ENCODE results near the gene OCSTAMP. TPM values are rescaled to one million over a fixed set of nuclear protein-coding genes. Genes with fewer than 3 reads are reported as not detected.

The OCSTAMP gene
- total and polyA plus RNA-seq, 2 experiments from 2014 or later, result 0.32 to 0.45 TPM

DNA sequence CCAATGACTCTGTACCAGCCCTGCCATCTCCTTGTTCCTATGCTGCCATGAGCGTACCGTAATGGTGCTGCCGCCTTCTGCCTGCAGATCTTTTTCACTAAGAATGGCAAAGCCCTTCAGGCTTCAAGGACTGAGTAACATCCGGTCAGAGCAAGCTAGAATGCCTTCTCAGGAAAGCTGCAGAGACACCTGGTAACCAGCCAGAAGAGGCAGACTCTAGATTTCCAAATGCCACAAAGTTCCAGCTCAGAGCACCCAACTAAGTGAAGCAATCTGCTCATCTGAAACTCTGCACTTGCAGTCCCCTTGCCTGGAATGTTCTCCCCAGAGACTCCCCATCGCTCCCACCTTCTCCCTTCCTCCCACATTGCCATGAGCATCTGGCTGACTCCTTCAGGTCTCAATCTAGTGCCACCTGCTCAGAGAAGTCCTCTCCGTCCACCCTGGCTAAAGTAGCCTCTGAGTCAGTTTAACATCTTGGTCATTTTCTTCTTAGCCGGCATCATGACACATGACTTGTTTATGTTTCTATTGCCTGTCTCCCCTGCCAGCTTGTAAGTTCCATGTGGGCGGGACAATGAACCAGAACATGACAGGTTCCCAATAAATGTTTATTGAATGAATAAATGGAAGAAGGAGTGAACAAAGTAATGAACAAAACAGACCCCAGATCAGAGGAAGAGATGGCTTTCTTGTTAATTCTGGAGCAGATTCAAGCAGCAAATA lies 6.9 kb upstream of the OCSTAMP start:
- H3K79me2 ChIP-seq (replicated peaks; ENCODE audit: insufficient read depth), result no peaks in the 10 kb centered on the region
- H3K27me3 ChIP-seq (ENCODE audit: insufficient read depth), result no peaks in the 10 kb centered on the region
- H3K4me2 ChIP-seq, result no peak overlapping the region
- no peaks in the 10 kb centered on the region for H4K20me1 ChIP-seq (replicated peaks; ENCODE audit: insufficient read depth)
- Mint-ChIP-seq H3K36me3 (ENCODE audit: low read depth) (no peaks in the 10 kb centered on the region; the same call in 2 of the 3 replicates), H3K27me3 (ENCODE audit: insufficient read depth, low read depth, poor library complexity) (peaks cover 10% of the 10 kb centered on the region), H3K4me3 (no peak overlapping the region), H3K27ac (no peak overlapping the region), H3K9me3 (no peaks in the 10 kb centered on the region; the same call in 2 of the 3 replicates), H3K4me1 (peaks cover 37% of the 10 kb centered on the region)
- no peaks in the 10 kb centered on the region for H3K9me2 ChIP-seq (ENCODE audit: insufficient read depth)
- no peaks in the 10 kb centered on the region for H3F3A ChIP-seq (replicated peaks; ENCODE audit: low read depth)
- DNase-seq (ENCODE audit: low spot score) (no peak), ATAC-seq (no peak)
- H3K4me1 ChIP-seq (ENCODE audit: insufficient read depth), result peaks cover 38% of the 10 kb centered on the region
- no peaks in the 10 kb centered on the region for H3K36me3 ChIP-seq (ENCODE audit: insufficient read depth)
- H3K4me3 ChIP-seq, result no peak overlapping the region
- TF ChIP-seq EZH2phosphoT487 (IDR thresholded peaks at IDR 0.05; ENCODE audit: unreplicated experiment) (no peak), ZNF114 (CRISPR knock-in tag; IDR thresholded peaks at IDR 0.05) (no peak), POLR2AphosphoS5 (IDR thresholded peaks at IDR 0.05; ENCODE audit: low read depth) (no peak), CREB1 (CRISPR knock-in tag; IDR thresholded peaks at IDR 0.05; ENCODE audit: low read depth) (no peak), ZNF331 (CRISPR knock-in tag; IDR thresholded peaks at IDR 0.05; ENCODE audit: low read depth) (no peak)
- TF ChIP-seq, protein P1, sequence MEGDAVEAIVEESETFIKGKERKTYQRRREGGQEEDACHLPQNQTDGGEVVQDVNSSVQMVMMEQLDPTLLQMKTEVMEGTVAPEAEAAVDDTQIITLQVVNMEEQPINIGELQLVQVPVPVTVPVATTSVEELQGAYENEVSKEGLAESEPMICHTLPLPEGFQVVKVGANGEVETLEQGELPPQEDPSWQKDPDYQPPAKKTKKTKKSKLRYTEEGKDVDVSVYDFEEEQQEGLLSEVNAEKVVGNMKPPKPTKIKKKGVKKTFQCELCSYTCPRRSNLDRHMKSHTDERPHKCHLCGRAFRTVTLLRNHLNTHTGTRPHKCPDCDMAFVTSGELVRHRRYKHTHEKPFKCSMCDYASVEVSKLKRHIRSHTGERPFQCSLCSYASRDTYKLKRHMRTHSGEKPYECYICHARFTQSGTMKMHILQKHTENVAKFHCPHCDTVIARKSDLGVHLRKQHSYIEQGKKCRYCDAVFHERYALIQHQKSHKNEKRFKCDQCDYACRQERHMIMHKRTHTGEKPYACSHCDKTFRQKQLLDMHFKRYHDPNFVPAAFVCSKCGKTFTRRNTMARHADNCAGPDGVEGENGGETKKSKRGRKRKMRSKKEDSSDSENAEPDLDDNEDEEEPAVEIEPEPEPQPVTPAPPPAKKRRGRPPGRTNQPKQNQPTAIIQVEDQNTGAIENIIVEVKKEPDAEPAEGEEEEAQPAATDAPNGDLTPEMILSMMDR (conservative IDR thresholded peaks at IDR 0.05; ENCODE audit: low read depth in 2 of 2), result no peak
- no peak overlapping the region for H3K27ac ChIP-seq (ENCODE audit: low read depth)
- H2AFZ ChIP-seq, result 0 out of 2 replicates have a peak overlapping the region, but pooled peaks have one; percentile 38

DNA sequence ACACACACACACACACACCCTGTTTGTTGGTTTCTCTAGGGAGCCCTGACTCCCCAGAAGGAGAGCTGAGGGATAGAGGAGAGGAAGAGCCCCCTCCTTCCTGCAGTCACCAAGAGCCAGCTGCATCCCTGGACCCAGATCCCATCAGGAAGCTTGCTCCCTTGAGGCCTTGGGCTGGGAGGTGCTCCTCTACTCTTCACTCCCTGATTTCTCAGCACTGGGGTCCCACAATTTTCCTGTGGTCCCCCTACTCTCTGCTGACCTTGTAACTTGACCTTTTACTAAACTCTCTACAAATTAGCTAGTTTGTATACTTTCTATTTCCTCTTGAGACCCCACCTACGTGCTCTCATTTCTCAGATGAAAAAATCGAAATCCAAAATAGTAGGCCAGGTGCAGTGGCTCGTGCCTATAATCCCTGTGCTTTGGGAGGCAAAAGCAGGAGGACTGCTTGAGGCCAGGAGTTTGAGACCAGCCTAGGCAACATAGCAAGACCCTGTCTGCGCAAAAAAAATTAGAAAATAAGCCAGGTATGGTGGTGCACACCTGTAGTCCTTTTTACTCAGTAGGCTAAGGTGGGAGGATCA lies 5.0 kb upstream of the OCSTAMP start:
- ATAC-seq, result peak; percentile 9; the same call in 1 of the 3 replicates
- Histone ChIP-seq H3F3A (replicated peaks; ENCODE audit: low read depth) (no peaks in the 10 kb centered on the region), H3K9me2 (ENCODE audit: insufficient read depth) (no peaks in the 10 kb centered on the region), H3K4me1 (ENCODE audit: insufficient read depth) (peaks cover 49% of the 10 kb centered on the region), H3K27ac (ENCODE audit: low read depth) (no peak overlapping the region), H4K20me1 (replicated peaks; ENCODE audit: insufficient read depth) (no peaks in the 10 kb centered on the region), H3K36me3 (ENCODE audit: insufficient read depth) (no peaks in the 10 kb centered on the region), H3K4me2 (peak overlapping the region; percentile 74), H3K27me3 (ENCODE audit: insufficient read depth) (no peaks in the 10 kb centered on the region), H3K4me3 (no peak overlapping the region), H3K79me2 (replicated peaks; ENCODE audit: insufficient read depth) (no peaks in the 10 kb centered on the region), H2AFZ (peak overlapping the region; percentile 78; the same call in 1 of the 2 replicates)
- Mint-ChIP-seq H3K27ac (no peak overlapping the region; the same call in 1 of the 2 replicates), H3K4me3 (no peak overlapping the region; the same call in 2 of the 3 replicates), H3K27me3 (ENCODE audit: insufficient read depth, low read depth, poor library complexity) (peaks cover 13% of the 10 kb centered on the region), H3K9me3 (no peaks in the 10 kb centered on the region; the same call in 2 of the 3 replicates), H3K36me3 (ENCODE audit: low read depth) (no peaks in the 10 kb centered on the region; the same call in 2 of the 3 replicates), H3K4me1 (peaks cover 47% of the 10 kb centered on the region)
- DNase-seq (ENCODE audit: low spot score), result no peak
- TF ChIP-seq, protein P2, sequence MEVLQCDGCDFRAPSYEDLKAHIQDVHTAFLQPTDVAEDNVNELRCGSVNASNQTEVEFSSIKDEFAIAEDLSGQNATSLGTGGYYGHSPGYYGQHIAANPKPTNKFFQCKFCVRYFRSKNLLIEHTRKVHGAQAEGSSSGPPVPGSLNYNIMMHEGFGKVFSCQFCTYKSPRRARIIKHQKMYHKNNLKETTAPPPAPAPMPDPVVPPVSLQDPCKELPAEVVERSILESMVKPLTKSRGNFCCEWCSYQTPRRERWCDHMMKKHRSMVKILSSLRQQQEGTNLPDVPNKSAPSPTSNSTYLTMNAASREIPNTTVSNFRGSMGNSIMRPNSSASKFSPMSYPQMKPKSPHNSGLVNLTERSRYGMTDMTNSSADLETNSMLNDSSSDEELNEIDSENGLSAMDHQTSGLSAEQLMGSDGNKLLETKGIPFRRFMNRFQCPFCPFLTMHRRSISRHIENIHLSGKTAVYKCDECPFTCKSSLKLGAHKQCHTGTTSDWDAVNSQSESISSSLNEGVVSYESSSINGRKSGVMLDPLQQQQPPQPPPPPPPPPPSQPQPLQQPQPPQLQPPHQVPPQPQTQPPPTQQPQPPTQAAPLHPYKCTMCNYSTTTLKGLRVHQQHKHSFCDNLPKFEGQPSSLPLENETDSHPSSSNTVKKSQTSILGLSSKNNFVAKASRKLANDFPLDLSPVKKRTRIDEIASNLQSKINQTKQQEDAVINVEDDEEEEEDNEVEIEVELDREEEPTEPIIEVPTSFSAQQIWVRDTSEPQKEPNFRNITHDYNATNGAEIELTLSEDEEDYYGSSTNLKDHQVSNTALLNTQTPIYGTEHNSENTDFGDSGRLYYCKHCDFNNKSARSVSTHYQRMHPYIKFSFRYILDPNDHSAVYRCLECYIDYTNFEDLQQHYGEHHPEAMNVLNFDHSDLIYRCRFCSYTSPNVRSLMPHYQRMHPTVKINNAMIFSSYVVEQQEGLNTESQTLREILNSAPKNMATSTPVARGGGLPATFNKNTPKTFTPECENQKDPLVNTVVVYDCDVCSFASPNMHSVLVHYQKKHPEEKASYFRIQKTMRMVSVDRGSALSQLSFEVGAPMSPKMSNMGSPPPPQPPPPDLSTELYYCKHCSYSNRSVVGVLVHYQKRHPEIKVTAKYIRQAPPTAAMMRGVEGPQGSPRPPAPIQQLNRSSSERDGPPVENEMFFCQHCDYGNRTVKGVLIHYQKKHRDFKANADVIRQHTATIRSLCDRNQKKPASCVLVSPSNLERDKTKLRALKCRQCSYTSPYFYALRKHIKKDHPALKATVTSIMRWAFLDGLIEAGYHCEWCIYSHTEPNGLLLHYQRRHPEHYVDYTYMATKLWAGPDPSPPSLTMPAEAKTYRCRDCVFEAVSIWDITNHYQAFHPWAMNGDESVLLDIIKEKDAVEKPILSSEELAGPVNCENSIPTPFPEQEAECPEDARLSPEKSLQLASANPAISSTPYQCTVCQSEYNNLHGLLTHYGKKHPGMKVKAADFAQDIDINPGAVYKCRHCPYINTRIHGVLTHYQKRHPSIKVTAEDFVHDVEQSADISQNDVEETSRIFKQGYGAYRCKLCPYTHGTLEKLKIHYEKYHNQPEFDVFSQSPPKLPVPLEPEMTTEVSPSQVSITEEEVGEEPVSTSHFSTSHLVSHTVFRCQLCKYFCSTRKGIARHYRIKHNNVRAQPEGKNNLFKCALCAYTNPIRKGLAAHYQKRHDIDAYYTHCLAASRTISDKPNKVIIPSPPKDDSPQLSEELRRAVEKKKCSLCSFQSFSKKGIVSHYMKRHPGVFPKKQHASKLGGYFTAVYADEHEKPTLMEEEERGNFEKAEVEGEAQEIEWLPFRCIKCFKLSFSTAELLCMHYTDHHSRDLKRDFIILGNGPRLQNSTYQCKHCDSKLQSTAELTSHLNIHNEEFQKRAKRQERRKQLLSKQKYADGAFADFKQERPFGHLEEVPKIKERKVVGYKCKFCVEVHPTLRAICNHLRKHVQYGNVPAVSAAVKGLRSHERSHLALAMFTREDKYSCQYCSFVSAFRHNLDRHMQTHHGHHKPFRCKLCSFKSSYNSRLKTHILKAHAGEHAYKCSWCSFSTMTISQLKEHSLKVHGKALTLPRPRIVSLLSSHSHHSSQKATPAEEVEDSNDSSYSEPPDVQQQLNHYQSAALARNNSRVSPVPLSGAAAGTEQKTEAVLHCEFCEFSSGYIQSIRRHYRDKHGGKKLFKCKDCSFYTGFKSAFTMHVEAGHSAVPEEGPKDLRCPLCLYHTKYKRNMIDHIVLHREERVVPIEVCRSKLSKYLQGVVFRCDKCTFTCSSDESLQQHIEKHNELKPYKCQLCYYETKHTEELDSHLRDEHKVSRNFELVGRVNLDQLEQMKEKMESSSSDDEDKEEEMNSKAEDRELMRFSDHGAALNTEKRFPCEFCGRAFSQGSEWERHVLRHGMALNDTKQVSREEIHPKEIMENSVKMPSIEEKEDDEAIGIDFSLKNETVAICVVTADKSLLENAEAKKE (CRISPR knock-in tag; IDR thresholded peaks at IDR 0.05), result no peak
- TF ChIP-seq POLR2AphosphoS5 (IDR thresholded peaks at IDR 0.05; ENCODE audit: low read depth) (no peak), CREB1 (CRISPR knock-in tag; IDR thresholded peaks at IDR 0.05; ENCODE audit: low read depth) (no peak), ZNF331 (CRISPR knock-in tag; IDR thresholded peaks at IDR 0.05; ENCODE audit: low read depth) (no peak), EZH2phosphoT487 (IDR thresholded peaks at IDR 0.05; ENCODE audit: unreplicated experiment) (no peak), JUNB (IDR thresholded peaks at IDR 0.05; ENCODE audit: unreplicated experiment) (no peak)
- TF ChIP-seq, protein P1 (conservative IDR thresholded peaks at IDR 0.05; ENCODE audit: low read depth in 2 of 2), result no peak

Measured in GM23338 (cell line).